Measurements from ENCODE around the gene DOC2B. TPM values are rescaled to one million over a fixed set of nuclear protein-coding genes. Genes with fewer than 3 reads are reported as not detected.

DOC2B gene
- total and polyA plus RNA-seq, 2 of the 8 experiments (the other 6 are each of a cell fraction or from before 2014, with no cell fraction given), result 1.3 to 3.3 TPM

- TF ChIP-seq CEBPB (IDR thresholded peaks at IDR 0.05; ENCODE audit: low read depth, low read length) (no peak), HDAC2 (IDR thresholded peaks at IDR 0.05; ENCODE audit: borderline replicate concordance in 1 of 2, low read depth in 2 of 2, low read length in 2 of 2) (no peak), POU5F1 (IDR thresholded peaks at IDR 0.05; ENCODE audit: low read depth, low read length) (no peak)
Observed at GRCh38 chr17:205817-206216, 24.4 kb upstream of the DOC2B start (continued).

All from H1 (cell line).